ENCODE results near the gene PADI3.

DNA sequence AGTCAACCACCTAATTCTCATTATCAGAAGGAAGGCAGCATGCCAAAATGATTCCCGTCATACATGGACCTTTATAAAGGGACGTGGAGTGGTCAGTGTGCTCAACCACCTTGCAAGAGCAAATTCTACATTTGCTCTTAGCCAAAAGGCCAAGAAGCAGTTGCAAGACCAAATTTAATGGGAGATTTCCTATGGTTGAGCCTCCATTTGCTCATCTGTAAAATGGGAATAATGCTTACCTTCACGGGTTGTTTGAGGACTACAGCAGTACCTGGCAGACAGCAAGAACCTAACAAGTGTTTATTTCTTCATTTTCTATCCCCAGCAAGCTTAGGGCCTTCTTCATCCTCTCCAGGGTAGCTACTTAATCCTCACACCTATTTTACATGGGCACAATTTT lies 41.7 kb downstream of the PADI3 start:
- TF ChIP-seq, protein P1, sequence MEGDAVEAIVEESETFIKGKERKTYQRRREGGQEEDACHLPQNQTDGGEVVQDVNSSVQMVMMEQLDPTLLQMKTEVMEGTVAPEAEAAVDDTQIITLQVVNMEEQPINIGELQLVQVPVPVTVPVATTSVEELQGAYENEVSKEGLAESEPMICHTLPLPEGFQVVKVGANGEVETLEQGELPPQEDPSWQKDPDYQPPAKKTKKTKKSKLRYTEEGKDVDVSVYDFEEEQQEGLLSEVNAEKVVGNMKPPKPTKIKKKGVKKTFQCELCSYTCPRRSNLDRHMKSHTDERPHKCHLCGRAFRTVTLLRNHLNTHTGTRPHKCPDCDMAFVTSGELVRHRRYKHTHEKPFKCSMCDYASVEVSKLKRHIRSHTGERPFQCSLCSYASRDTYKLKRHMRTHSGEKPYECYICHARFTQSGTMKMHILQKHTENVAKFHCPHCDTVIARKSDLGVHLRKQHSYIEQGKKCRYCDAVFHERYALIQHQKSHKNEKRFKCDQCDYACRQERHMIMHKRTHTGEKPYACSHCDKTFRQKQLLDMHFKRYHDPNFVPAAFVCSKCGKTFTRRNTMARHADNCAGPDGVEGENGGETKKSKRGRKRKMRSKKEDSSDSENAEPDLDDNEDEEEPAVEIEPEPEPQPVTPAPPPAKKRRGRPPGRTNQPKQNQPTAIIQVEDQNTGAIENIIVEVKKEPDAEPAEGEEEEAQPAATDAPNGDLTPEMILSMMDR (IDR thresholded peaks at IDR 0.05; ENCODE audit: low read length), result no peak
- TF ChIP-seq EZH2 (IDR thresholded peaks at IDR 0.05; ENCODE audit: borderline replicate concordance, low read length), result no peak

Measured in OCI-LY1 (cell line).